GM21825 (cell line): ENCODE results near the gene PRB2.
"Not testable (repeated sequence)": the region's sequence is repeated elsewhere in the genome, so short reads cannot be mapped to it uniquely, and the experiment has no call there.

ENCODE experiments used
- ATAC-seq: cut with Tn5 transposase; IDR thresholded peaks from one replicate; pipeline ENCODE4 v1.9.1; 2021; ENCODE audit warnings: mild to moderate bottlenecking, moderate library complexity; ENCODE audit not compliant: unreplicated experiment

The PRB2 gene

DNA sequence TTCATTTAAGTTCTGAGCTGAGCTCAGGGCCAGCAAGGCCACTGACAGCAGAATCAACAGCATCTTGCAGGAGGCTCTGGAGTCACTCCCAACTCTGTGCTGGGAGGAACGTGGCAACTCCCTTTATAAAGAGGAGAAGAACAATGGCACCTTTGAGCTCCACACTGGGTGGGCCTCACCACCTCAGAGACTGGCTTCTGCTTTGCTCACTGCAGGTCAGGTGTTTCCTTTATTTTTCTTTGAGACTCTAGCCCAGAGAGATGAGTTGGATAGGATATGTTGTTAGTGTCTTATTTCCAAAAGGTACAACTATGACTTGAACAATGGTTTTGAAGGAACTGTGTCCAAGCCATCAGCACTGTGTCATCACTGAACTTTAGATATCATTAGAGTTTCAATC lies at the start of gene PRB2:
Gene PRB2 (minus strand): TSS at position 101 of the 400 bp plus-strand sequence. CDS start 38 bp downstream, at position 63.
- not testable (repeated sequence) for ATAC-seq

DNA sequence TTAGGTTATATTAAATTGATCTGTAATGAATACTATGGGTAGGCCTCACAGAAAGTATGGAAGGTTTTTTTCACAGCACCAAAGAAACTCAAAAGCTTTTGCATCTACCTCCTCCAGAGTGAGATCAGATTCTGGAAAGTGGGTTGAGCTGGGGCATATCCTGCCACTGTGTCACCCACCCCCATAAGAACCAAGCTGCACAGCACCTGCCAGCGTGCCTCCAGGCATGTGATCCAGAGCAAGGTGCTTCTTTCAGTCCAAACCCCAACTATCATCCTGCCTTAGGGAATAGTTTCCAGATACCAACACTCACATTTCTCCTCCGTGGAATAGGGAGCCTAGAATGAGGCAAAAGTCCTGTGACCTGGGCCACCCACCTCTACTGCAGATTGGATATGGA lies 42.6 kb upstream of the PRB2 start:
- no peak for ATAC-seq

DNA sequence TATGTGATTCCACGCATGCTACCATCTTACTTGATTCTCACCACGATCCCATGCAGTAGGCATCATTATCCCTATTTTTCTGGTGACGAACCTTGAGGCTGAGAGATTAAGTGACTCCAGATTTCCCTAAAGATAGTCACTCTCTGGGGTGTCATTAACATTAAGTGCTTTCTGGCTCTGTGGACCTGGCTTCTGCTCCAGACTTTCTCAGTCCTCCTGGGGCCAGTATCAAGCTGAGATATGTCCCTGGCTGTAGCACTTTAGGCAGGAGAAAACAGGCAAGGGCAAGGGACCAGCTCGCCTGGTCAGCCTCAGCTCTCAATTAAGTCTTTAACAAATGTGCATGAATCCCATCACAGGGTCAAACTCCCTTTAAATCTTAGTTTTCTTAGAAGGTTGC lies 38.3 kb upstream of the PRB2 start:
- no peak for ATAC-seq

- no peak for ATAC-seq
Observed at GRCh38 chr12:11431486-11431885, 36.1 kb upstream of the PRB2 start.

GRCh38 chr12:11427341-11427740 lies 32.0 kb upstream of the PRB2 start:
- ATAC-seq: no peak

DNA sequence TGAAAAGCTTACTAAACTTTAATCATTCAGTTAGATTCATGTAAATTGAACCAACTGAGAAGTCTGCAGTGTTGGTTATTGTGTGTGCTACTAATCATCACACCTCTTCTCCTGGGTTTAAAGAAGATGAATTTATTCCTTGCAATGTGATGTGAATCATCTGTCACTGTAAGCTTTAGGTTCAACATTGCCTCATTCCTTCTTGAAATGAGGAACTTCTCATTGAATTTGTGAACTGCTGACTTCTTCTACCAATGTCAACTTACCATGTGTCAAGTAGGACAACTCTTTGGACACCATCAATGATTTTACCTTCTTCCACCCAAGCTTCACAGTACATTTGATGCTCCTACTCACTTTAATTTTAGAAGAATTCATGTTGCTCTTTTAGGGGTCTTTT lies 17.4 kb upstream of the PRB2 start:
- ATAC-seq: no peak

DNA sequence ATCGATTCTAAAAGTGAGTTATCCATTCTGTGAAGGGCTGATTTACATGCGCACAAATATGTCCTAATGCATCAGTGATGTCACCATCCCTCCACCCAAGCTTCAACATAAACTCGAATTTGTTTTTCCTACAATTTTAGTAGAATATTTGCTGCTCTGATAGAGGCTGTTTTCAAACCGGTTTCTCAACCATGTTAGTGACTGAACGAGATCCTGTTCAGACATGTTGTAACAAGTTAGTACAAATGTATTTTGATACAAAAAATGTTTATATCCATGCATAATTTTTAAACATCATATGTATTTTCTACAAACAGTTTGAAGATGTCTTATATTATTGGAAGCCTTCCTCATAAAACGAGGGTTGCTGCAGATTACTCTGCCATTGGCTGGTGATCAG lies 12.7 kb upstream of the PRB2 start:
- no peak for ATAC-seq

- no peak for ATAC-seq
Observed at GRCh38 chr12:11397366-11397765, 2.0 kb upstream of the PRB2 start.

DNA sequence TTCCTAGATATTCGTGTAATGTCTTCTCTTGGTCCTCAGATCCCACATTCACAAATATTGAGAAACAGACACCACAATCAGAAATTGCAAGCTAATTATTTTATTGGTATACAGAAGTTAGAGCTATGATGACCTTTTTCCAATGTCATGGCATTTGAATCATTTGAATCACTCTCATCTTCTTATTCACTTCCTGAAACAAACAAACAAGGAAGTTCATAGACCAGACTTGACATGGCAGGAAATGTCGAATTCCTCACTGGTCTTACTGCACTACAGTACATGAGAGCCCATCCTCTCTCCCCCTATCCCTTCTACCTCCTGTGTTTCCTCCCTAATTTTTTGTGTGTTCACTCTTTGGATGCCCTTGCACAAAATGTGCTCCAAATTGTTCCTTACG lies 3.9 kb downstream of the PRB2 start:
- not testable (repeated sequence) for ATAC-seq

- ATAC-seq: not testable (repeated sequence)
Observed at GRCh38 chr12:11377420-11377819, 17.9 kb downstream of the PRB2 start.

DNA sequence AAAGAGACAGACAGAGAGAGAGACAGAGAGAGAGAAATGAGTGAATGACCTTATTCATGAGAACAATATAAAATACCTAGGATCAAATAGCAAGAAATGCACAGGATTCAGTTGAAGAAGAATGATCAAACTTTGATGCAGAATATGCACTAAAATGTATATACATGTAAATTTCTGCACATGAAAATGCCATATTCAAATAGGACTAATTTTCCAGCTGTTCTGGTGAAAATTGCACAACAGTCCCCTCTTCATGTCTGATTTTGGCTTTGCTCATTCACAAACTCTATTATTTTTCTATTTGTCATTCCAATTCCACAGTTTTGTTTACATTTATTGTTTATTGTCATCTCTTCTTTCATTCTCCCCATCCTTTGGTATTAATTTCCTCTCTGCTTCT lies 34.2 kb downstream of the PRB2 start:
- no peak for ATAC-seq

GRCh38 chr12:11360205-11360883 lies 35.0 kb downstream of the PRB2 start:
- ATAC-seq: not testable (repeated sequence)

- not testable (repeated sequence) for ATAC-seq
Observed at GRCh38 chr12:11351736-11352135, 43.6 kb downstream of the PRB2 start.

DNA sequence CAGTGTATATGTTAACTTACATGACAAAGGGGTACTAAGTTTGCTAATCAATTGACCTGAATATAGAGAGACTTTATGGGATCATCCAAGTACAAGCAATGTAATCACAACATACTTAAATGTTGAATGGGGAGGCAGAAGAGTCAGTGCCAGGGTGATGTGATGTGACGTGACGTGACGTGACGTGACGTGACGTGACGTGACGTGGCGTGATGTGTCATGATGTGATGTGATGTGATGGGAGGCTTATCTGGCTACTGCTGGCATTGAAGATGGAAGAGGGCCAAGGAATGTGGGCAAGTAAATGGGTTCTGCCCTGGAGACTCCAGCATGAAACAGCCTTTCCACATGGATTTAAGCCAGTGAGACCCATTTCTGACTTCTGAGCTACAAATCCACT lies 46.9 kb downstream of the PRB2 start:
- no peak for ATAC-seq

- no peak for ATAC-seq
Observed at GRCh38 chr12:11347810-11348209, 47.6 kb downstream of the PRB2 start.

DNA sequence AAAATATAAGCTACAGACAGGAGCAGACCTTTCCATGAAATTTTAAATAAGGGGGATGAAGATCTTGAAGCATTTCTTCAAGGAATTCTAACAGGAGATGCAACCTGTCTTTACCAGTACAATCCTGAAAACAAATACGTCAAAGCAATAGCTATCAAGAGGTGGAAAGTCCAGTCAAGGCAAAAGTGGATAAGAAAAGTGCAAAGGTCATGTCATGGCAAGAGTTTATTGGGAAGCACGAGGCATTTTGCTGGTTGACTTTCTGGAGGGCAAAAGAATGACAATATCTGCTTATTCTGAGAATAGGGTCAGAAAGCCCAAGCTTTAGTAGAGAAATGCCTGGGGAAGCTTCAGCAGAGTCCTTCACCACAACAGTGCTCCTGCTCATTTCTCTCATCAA lies 50.9 kb downstream of the PRB2 start:
- ATAC-seq: no peak
